HG03066 (cell line): ENCODE measurements around the gene WDR55.
A peak's percentile ranks its signal among the peaks of the same experiment; 100 is the strongest.
"Not testable (repeated sequence)": the region's sequence is repeated elsewhere in the genome, so short reads cannot be mapped to it uniquely, and the experiment has no call there.

Experiments
- ATAC-seq: cut with Tn5 transposase; IDR thresholded peaks from one replicate; pipeline ENCODE4 v1.9.1; 2021; ENCODE audit warnings: low read depth; ENCODE audit not compliant: unreplicated experiment

Gene WDR55, protein sequence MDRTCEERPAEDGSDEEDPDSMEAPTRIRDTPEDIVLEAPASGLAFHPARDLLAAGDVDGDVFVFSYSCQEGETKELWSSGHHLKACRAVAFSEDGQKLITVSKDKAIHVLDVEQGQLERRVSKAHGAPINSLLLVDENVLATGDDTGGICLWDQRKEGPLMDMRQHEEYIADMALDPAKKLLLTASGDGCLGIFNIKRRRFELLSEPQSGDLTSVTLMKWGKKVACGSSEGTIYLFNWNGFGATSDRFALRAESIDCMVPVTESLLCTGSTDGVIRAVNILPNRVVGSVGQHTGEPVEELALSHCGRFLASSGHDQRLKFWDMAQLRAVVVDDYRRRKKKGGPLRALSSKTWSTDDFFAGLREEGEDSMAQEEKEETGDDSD

DNA sequence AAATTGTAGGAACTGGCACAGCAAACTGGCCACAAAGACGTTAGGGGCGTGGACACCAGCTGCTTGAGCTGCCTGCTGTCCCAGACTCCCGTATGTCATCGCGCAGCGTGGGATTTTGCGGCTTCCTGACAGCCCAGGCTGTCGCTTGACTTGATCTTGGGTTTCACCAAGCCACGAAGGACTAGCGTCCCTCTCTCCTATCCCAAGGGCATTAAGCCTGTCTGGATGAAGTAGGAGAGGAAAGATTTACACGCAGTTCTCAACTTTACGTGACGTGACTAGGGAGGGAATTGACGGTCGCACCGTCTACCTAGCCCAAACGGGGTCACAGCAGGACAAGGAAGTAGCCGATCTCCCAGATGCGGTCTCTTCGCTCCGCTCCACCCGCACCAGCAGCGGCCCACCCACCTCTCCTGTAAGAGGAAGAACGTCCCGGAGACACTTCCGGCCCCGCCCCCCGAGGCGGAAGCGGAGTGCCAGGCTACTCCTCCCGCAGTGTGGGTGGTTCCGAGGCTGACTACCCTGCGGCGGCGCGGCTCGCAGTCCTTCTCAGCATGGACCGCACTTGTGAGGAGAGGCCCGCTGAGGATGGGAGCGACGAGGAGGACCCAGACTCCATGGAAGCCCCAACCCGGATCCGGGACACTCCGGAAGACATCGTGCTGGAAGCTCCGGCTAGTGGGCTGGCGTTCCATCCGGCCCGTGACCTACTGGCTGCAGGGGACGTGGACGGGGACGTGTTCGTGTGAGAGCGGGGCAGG lies at the start of gene WDR55:
WDR55 (plus strand) TSS at position 546 of the 761 bp plus-strand sequence; CDS start at position 555, 9 bp downstream.
- ATAC-seq: peak; percentile 98

DNA sequence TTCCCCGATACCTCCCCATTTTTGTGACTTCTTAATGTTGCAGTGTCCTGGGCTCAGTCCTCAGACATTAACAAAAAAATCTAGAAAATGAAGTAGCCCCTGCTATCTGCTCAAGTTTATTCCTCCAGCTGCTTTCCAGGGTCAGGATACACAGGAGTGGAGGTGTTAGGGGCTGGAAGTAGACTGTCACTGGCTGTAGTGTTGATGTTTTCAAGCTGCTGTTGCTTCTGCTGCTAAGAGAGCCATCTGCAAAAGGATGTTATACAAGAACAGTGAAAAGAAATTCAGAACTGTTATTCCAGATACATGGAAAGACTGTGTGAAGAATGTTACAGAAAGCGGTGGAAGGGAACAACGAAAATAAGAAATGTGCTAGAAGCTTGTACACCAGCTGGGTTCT lies 42.4 kb upstream of the WDR55 start:
- ATAC-seq: no peak

DNA sequence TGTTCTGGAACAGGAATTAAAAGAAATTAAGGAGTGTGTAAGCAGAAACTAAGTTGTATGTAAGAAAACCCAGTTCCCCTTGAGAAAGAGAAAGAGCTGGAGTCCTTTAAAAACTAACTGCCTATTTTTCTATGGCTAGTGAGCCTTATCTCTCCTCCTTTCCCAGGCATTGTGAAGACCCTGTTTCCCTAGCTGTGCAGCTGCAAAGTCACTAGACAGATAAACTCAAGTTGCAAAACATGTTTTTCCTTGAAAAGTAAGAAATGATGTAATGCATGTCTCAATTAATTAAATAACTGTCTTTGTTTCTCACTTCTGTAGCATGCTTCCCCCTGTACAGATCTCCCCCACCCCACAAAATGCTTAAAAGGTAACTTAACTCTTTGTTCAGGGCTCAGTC lies 41.6 kb upstream of the WDR55 start:
- not testable (repeated sequence) for ATAC-seq

DNA sequence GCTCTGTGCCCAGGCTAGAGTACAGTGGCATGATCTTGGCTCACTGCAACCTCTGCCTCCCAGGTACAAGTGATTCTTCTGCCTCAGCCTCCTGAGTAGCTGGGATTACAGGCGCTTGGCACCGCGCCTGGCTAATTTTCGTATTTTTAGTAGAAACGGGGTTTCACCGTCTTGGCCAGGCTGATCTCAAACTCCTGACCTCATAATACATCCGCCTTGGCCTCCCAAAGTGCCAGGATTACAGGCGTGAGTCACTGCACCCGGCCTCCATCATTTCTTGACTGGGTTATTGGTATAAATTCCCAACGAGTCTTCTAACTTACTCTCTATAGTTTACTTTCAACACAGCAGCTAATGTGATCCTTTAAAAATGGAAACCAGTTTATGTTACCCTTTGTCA lies 39.8 kb upstream of the WDR55 start:
- ATAC-seq: not testable (repeated sequence)

DNA sequence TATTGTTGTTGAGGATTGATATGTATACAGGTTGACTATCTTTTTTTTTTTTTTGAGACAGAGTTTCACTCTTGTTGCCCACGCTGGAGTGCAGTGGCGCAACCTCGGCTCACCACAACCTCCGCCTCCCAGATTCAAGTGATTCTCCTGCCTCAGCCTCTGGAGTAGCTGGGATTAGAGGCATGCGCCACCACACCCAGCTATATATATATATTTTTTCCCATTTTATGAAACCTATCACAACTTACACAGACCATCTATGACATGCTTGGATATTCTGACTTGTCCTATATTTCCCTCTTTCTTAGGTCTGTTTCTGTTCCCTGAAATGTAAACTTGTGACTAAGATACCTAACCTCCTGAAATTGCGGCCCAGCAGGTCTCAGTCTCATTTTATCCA lies 36.7 kb upstream of the WDR55 start:
- no peak for ATAC-seq

DNA sequence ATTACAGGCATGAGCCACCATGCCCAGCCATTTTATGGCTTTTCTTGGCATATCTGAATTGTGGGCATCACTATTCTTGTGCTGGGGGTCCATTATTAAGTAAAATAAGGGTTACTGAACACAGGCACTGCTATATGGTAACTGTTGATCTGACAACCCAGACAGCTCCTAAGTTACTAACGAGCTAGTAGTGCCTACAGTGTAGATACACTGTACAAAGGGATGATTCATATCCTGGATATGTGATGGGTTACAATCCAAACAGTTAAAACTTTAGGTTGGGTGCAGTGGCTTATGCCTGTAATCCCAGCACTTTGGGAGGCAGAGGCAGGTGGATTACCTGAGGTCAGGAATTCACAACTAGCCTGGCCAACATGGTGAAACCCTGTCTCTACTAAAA lies 36.0 kb upstream of the WDR55 start:
- no peak for ATAC-seq

DNA sequence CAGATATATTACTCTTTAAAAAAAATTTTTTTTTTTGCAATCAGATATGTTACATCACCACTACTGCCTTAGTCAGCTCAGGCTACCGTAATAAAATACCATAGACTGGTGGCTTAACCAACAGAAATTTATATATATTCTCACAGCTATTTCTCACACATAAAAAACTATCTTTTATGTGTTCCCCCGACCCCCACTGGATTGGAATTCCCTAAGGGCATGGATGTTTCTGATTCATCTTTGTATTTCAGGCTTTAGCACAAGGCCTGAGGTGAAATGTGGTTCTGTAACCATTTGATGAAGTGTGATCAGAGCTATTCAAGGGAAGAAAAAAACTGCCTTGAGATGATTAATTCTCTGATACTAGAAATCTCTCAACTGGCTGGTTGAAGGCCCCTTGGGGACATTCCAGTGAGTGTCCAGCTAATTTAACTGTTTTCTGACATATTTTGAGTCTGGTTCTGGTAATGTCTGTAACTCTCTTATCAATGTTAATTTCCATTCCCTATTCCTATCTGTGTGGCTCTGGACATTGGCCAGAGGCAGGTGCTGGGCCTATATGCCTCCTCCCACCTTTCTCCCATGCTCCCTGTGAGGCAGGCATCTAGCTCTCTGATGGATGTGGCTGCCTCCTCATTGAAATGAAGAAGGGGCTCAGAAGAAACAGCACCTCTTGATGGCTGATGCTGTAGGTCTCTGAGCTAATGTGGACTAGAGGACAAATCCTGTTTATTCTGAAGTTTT lies 34.2 kb upstream of the WDR55 start:
- no peak for ATAC-seq

DNA sequence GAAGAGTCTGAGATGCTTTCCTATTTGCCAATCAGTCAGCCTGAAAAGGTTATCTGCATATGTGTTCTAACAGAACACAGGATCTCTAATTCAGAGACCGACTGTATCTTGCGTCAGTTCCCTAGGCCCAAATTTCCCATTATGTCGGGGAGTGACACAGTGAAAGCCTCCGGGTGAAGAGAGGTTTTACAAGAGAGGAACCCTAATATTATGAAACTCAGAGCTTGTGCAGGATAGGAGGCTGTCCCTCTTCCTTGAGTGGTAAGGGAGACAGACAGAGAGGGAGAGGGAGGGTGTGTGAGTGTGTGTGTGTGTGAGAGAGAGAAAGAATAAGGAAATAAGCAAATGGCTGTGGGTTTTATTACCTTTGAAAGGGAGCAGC lies 33.7 kb upstream of the WDR55 start:
- ATAC-seq: no peak

DNA sequence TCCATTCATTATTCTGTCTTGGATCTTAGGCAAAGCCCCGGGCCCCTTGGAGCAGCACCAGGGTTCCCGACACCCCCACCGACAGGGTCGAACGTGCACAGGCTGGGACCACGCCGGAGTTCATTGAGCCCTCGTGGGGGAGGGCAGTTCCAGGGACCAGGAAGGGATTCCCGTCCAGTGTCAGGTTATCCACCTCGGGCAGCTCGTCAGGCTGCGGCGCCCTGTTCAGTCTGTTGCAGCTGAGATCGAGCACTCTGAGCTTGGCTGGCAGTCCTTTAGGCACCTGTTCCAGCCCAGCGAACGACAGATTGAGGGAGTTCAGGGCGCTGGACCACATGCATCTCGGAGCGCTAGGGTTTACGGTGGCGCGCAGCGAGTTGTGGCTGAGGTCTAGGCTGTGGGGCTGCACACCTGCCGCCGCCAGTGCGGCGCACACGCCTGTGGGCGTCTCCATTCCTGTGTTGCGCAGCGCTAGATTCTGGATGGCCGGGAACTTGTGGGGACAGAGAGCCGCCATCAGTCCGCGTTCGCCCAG lies 32.8 kb upstream of the WDR55 start:
- peak; percentile 40 for ATAC-seq

DNA sequence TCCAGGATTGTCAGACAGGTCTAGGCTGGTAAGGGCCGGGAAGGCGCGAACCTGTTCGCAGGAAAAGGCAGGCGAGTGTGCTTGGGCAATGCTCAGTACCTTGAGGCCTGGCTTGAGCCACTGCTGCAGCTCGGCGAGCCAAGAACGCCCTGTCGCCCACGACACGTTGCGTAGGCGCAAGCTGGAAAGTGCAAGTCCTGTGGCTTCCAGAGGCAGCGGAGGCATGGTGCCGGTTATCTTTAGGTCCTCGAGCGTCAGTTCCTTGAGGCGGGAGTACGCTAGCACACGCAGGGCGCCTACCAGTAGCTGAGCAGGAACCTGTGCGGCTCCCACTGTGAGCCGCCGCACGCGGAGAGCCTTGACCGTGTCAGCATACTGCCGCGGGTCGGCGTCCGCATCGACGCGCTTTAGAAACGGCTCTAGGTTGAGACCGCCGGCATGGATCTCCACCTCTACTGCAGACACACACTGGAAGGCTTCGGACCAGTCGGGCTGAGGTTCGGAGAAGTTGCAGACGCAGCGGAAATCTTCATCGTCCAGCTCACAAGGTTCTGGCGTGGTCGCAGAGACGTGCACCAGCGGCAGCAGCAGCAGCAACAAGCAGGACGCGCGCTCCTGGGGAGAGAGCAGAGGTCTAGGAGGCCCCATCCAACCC lies 32.2 kb upstream of the WDR55 start:
- peak; percentile 60 for ATAC-seq

DNA sequence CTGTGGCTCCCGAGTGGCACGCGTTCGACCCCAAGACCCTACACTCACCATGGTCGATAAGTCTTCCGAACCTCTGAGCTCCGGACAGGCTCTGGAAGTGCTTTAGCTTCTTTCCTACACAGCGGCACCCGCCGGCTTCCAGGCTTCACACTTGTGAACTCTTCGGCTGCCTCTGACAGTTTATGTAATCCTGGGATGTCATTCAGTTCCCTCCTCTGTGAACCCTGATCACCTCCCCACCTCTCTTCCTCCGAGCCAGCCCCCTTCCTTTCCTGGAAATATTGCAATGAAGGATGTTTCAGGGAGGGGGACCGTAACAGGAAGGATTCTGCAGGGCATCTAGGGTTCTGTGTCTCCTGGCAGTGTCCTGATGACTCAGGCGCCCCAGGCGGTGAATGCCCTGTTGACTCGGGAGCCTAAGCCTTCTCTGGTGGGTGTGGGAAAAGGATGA lies 31.7 kb upstream of the WDR55 start, which contains the start of gene CD14:
CD14 (minus strand) TSS at position 155 of the 451 bp plus-strand sequence; CDS start at position 51, 104 bp downstream.
- ATAC-seq: peak; percentile 6

DNA sequence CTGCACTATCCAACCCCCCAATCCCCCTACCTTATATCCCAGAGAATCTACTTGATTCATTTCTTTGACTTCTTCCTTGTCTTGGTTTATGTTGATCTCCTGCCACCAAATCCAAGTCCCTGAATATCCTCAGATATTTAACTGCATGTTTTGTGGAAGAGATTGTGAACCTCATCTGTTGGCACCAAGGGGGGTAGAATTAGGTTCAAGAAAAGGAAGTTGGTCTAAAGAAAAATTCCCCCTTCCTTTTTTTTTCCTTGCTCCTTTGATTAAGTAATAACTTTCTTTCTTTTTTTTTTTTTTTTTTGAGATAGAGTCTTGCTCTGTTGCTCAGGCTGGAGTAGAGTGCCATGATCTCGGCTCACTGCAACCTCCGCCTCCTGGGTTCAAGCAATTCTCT lies 31.2 kb upstream of the WDR55 start:
- ATAC-seq: no peak

DNA sequence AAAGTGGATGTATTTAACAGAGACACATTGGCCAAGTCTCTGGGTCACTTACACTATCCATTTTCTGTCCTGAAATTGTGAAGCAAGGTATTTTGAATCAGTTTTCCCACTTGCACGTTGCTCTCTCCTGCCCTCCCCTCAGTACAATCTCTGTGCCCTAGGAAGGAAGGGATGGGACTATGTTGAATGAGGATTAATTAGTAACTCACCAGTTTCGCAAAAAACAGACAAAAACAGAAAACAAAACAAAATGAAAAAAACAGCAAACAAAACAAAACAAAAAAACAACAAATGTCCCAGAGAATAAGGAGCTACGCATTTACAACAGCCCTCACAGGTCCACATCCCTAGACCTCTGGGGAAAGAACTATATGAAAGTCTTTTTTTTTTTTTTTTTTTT lies 30.6 kb upstream of the WDR55 start:
- ATAC-seq: no peak

DNA sequence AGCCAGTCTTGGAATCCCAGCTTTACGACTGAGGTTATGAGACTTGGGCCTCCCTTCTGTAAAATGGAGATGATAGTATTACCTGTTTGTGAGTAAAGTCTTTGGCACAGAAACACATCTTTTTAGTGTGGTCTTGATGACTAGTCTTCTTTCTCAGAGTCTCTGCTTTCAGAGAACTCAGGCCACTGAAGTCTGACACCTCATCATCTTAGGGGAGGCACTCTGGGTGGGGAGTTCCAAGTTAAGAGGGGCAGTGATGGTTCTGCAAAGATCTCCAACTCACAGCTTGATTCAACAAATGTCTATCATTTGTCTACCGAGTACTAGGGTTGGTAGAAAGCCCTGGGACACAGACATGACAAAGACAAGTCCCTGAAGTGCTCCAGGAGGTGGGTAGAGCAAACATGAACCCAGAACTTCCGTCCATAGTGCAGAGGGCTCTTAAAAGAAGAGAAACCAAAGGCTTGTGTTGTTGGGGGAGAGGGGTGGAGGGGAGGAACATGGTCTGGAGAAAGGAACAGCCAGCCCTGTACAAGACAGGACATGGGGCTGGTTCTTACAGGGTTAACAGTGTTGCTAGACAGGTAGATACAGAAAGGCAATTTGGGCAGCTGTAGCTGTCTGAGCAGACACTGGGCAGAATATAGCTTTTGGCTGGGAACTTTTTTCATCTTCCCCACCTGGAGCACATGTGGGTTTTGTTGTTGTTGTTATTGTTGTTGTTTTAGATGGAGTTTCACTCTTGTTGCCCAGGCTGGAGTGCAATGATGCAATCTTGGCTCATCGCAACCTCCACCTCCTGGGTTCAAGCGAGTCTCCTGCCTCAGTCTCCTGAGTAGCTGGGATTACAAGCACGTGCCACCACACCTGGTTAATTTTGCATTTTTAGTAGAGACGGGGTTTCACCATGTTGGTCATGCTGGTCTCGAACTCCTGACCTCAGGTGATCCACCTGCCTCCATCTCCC lies 29.1 kb upstream of the WDR55 start:
- no peak for ATAC-seq

DNA sequence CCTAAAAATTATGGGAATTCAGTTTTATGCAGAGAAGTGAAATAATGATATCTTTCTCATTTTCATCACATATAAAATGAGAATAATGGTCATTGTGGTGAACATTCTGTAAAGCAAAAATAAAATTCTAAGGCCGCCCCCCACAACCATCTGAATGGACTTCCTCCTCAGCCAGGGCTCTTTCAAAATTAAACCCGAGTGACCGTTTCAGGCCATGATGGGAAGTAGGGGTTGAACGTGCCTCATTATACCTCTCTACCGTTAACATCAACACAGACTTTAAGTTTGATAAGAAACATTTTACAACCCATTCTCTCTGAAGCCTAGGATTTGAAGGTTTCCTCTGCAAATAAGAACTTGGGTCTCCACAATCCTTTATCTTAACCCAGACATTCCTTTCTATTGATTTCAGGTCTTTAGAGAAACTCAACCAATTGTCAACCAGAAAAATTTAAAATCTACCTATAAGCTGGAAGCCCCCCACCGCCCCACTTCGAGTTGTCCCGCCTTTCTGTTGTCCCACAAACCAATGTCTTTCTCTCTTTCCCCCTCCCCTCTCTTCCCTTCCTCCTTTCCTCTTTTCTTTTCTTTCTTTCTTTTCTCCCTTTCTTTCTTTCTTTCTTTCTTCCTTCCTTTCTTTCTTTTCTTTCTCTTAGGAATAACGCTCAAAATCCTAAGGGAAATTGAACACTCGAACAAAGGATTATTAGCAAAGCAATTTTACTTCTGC lies 27.2 kb upstream of the WDR55 start:
- ATAC-seq: no peak

DNA sequence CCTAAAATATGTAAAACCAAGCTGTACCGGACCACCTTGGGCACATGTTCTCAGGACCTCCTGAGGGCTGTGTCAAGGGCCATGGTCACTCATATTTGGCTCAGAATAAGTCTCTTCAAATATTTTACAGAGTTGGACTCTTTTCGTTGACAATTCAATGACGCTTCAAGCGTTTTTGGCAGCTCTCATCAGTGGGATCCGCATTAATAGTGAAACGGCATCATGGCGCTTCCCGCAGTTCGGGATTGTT lies 25.9 kb upstream of the WDR55 start:
- ATAC-seq: not testable (repeated sequence)

DNA sequence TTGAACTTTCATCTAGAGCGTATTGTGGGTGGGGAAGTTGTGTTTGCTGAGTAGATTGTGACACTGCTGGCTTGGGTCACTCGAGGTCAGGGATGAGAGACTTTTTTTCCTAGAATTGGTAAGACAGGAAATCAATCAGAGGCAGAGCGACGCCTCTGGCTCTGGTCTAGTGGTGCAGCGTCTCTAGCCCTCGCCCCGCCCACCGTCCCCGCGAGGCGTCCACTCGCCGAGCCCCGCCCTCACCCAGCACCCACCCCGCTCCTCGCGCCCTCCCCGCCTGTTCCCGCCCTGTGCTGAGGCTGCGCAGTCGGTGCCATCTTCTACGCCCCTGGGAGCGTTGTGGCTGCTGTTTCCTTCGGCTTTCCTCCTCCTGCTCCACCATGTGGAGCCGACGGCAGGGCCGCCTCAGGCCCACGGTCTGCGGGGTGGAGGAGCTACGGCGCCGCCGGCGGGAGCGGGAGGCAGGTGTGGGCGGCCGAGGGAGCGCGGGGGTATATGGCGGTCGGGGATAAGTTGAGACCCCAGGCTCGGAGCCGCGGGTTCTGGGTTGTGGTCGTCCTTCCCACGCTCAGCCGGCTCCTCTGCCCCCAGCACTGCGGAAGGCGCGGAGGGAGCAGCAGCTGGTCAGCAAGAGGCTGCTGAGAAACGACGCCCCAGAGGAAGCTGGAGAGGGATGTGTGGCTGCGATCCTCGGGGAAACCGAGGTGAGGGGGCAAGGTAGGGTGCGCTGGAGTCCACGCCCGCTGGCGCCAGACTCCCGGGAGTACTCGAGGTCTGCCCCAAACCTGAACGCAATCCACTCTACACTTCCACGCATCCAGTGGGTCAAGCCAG lies 25.3 kb upstream of the WDR55 start, which contains the start of gene TMCO6:
TMCO6 (plus strand) TSS at position 304 of the 834 bp plus-strand sequence; CDS start at position 381, 77 bp downstream.
- ATAC-seq: peak; percentile 93

DNA sequence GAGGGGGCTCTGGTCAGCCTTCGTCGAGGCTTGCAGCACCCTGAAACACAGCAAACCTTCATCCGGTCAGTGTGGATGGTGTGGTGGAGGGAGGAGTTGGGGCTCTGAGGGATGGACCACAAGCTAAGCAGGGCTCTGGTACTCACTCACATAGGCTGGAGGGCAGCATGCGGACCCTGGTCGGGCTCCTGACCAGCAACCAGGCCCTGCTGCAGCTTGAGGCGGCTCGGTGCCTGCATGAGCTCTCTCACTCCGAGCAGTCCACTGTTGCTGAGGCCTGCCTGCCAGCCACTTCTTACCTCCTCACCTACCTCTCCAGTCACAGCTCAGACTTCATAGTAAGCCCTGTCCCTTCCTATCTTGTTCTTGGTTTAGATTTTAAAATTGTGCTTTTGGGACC lies 23.0 kb upstream of the WDR55 start:
- no peak for ATAC-seq
